Measurements from ENCODE around the gene GSN. TPM values are rescaled to one million over a fixed set of nuclear protein-coding genes. Genes with fewer than 3 reads are reported as not detected.
"Not testable (repeated sequence)": the region's sequence is repeated elsewhere in the genome, so short reads cannot be mapped to it uniquely, and the experiment has no call there.

The GSN gene
- total RNA-seq, 4 donors from 2014 or later = 2,362 to 3,466 (median 3,146) TPM

DNA sequence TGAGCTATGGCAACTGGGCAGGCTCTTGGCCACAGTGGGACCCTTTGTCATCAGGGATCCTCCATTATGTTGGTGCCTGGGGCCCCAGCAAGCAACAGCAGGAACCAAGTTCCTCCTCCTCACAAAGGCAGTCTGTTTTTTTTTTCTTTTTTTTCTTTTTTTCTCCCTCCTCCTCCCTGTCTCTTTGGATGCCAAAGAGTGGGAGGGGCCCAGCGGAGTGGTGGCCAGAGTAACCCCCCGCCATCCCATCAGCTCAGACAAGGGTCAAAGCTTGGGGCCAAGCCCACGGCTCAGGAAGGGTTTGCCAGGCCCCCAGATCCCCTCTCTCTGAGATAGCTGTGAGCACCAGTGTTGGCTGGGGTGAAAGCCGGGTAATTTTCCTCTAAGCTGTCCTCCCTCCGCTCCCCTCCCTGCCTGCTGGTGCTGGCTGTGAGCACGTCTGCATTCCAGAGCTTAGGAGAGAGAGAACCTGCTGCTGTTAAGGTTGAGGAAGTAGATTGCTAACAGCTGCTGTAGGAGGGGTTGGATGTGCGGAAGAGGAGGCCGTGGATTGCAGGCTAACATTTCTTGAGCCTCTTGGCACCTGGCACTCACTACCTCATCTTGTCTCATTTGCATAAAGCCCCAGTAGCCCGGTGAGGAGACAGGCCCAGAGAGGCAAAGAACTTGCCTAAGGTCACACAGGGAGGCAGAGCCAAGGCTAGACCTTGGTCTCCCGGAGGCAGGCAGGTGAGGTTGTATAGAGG lies 21.2 kb downstream of the GSN start:
- no peaks in the 10 kb centered on the region for H3K9me3 ChIP-seq
- peaks cover 56 to 100% (median 74%) of the 10 kb centered on the region in 3 donors for H3K4me1 ChIP-seq
- peak overlapping the region; percentile 94 to 98 (median 97) for H3K27ac ChIP-seq
- peak; percentile 63 for ATAC-seq
- H3K36me3 ChIP-seq = no peaks in the 10 kb centered on the region
- H3K4me3 ChIP-seq = peak overlapping the region in 1 of 2 donors; percentile 33
- 4 to 9% methylated on average over 4 to 8 of the region's 10 CpGs for WGBS, 2 donors (ENCODE audit: low coverage in 1 of 2)
- no peaks in the 10 kb centered on the region for H3K27me3 ChIP-seq
- TF ChIP-seq POLR2A (IDR thresholded peaks at IDR 0.05) = peak; percentile 12 to 28
- peak; percentile 79 for TF ChIP-seq POLR2AphosphoS5 (IDR thresholded peaks at IDR 0.05)
- TF ChIP-seq, protein P1, sequence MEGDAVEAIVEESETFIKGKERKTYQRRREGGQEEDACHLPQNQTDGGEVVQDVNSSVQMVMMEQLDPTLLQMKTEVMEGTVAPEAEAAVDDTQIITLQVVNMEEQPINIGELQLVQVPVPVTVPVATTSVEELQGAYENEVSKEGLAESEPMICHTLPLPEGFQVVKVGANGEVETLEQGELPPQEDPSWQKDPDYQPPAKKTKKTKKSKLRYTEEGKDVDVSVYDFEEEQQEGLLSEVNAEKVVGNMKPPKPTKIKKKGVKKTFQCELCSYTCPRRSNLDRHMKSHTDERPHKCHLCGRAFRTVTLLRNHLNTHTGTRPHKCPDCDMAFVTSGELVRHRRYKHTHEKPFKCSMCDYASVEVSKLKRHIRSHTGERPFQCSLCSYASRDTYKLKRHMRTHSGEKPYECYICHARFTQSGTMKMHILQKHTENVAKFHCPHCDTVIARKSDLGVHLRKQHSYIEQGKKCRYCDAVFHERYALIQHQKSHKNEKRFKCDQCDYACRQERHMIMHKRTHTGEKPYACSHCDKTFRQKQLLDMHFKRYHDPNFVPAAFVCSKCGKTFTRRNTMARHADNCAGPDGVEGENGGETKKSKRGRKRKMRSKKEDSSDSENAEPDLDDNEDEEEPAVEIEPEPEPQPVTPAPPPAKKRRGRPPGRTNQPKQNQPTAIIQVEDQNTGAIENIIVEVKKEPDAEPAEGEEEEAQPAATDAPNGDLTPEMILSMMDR (IDR thresholded peaks at IDR 0.05) = no peak

DNA sequence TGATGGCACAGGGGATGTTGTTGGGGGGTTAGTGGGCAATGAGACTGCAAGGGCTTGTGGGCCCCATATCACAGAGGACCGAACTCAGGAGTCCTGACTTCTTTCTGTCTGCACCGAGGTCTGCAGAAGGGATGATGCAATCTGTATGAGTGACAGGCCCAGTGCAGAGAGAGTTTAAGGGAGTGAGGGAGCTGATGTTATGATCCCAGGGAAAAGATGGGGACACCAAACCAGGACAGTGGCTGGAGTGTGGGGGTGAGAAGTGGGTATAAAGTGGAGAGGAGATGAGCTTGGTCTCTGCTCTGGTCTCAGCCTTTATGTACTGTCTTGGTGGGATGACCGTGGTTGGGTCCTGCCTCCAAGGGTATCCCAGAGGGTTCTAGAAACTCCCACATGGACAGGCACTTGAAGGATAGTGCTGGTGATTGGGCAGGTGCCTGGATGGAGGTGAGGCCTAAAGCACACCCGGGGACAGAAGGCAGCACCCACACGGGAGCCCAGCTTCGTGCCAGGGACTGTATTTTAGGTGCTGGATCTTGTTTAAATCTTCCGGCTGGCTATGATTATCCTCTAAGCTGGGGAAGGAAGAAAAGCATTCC lies 21.9 kb downstream of the GSN start:
- Histone ChIP-seq H3K4me3 (peak overlapping the region in 1 of 2 donors; percentile 33), H3K27me3 (no peaks in the 10 kb centered on the region), H3K4me1 (peaks cover 50 to 100% (median 74%) of the 10 kb centered on the region in 3 donors), H3K36me3 (no peaks in the 10 kb centered on the region), H3K27ac (peak overlapping the region; percentile 94 to 98 (median 97)), H3K9me3 (no peaks in the 10 kb centered on the region)
- 29 to 47% methylated on average over 4 to 5 of the region's 7 CpGs for WGBS, 2 donors (ENCODE audit: low coverage in 1 of 2)
- no peak for TF ChIP-seq EP300 (IDR thresholded peaks at IDR 0.05)
- no peak for TF ChIP-seq POLR2AphosphoS5 (IDR thresholded peaks at IDR 0.05)
- no peak for TF ChIP-seq POLR2A (IDR thresholded peaks at IDR 0.05)
- TF ChIP-seq, protein P1 (IDR thresholded peaks at IDR 0.05) = no peak
- no peak for ATAC-seq

DNA sequence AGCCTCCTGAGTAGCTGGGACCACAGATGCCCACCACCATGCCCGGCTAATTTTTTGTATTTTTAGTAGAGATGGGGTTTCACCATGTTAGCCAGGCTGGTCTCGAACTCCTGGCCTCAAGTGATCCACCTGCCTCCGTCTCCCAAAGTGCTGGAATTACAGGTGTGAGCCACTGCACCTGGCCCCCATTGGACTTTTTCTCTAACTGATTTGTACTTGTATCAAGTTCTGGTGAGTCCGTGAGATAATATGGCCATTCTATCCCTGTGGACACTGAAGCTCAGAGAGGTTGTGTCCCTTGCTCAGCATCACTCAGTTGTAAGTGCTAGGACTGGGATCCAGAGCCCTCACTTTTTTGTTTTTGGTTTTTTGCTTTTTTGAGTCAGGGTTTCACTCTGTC lies 23.6 kb downstream of the GSN start:
- not testable (repeated sequence) for H3K9me3 ChIP-seq, ATAC-seq, H3K27me3 ChIP-seq, H3K36me3 ChIP-seq, H3K4me3 ChIP-seq
- 75 to 94% methylated on average over 3 to 4 of the region's 4 CpGs for WGBS, 2 donors (ENCODE audit: low coverage in 1 of 2)
- Histone ChIP-seq H3K4me1 (peaks cover 48 to 100% (median 74%) of the 10 kb centered on the region in 3 donors), H3K27ac (peak overlapping the region; percentile 94 to 97 (median 96))

DNA sequence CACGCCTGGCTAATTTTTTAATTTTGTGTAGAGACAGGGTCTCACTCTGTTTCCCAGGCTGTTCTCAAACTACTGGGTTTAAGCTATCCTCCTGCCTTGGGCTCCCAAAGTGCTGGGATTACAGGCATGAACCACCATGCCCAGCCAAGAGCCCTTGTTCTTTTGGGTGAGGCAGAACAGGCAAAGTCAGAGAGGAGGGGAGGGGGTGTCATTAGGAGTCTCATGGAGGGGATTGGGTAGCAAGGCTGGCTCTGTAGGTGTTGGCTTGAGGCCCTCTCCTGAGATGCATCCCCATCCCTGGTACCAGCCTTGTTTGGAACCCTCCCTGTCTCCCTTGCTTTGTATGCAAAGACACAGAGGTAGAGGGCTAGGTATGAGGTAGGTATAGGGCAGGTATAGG lies 24.1 kb downstream of the GSN start:
- H3K27me3 ChIP-seq = no peaks in the 10 kb centered on the region
- WGBS, 2 donors (ENCODE audit: low coverage in 1 of 2) = 67% methylated on average over 1 of the region's 1 CpG; no CpG with 5 or more reads in 1 of the 2 donors
- peak overlapping the region; percentile 94 to 97 (median 96) for H3K27ac ChIP-seq
- no peaks in the 10 kb centered on the region for H3K9me3 ChIP-seq
- no peak for ATAC-seq
- TF ChIP-seq, protein P1 (IDR thresholded peaks at IDR 0.05) = no peak
- TF ChIP-seq EP300 (IDR thresholded peaks at IDR 0.05) (no peak), POLR2A (IDR thresholded peaks at IDR 0.05) (no peak), POLR2AphosphoS5 (IDR thresholded peaks at IDR 0.05) (no peak)
- no peak overlapping the region for H3K4me3 ChIP-seq
- no peaks in the 10 kb centered on the region for H3K36me3 ChIP-seq
- H3K4me1 ChIP-seq = peaks cover 52 to 100% (median 76%) of the 10 kb centered on the region in 3 donors

DNA sequence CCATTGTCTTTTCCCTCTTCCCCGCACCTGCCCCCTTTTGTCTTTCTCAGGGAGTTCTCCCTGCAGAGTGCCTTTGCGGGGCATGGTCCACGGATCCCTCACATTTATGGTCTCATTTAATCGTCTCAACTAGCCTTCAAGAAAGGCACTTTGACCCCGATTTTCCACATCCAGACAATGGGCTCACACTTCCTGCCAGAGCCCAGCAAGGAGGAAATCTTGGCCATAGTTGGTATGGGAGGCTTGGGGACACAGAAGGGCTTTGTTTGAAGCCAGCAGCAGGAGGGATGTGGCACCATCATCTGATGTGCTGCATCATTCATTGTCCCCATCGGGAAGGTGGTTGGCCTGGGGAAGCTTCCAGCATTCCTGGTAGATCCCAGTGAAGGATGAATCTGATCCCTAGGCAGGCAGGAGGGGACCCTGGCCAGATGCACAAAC lies 24.9 kb downstream of the GSN start:
- 83% methylated on average over 4 of the region's 6 CpGs; no CpG with 5 or more reads in 1 of the 2 donors for WGBS, 2 donors (ENCODE audit: low coverage in 1 of 2)
- Histone ChIP-seq H3K27me3 (no peaks in the 10 kb centered on the region), H3K27ac (peak overlapping the region; percentile 94 to 97 (median 96)), H3K4me3 (peak overlapping the region in 1 of 2 donors; percentile 38), H3K9me3 (no peaks in the 10 kb centered on the region), H3K4me1 (peaks cover 48 to 100% (median 78%) of the 10 kb centered on the region in 3 donors), H3K36me3 (no peaks in the 10 kb centered on the region)
- TF ChIP-seq POLR2AphosphoS5 (IDR thresholded peaks at IDR 0.05) (no peak), POLR2A (IDR thresholded peaks at IDR 0.05) (no peak), EP300 (IDR thresholded peaks at IDR 0.05) (no peak)
- TF ChIP-seq, protein P1 (IDR thresholded peaks at IDR 0.05) = no peak
- ATAC-seq = no peak

Data from gastroesophageal sphincter (tissue), 4 donors.